GM23338 (cell line): Measurements from ENCODE around the gene PSMD8.
"Not testable (repeated sequence)": the region's sequence is repeated elsewhere in the genome, so short reads cannot be mapped to it uniquely, and the experiment has no call there.

Experiments
- CTCF ChIP-seq, 2 experiments: fragments of 200-600 bp in 1 of 2; sonication (generic) in 1 of 2; conservative IDR thresholded peaks; 2 replicates each; pipeline versions ENCODE4 v1.5.1 to v1.6.1; 2016 to 2017; ENCODE audit warnings: antibody characterized with exemption in 2 of 2, low read depth in 2 of 2, mild to moderate bottlenecking in 2 of 2, moderate library complexity in 1 of 2
- EZH2 ChIP-seq: fragments of 200-600 bp; sonication (generic); IDR thresholded peaks from one replicate; pipeline ENCODE4 v1.8.0; 2017; ENCODE audit warnings: antibody characterized with exemption, mild to moderate bottlenecking, low read depth; ENCODE audit not compliant: unreplicated experiment
- POLR2AphosphoS5 ChIP-seq: IDR thresholded peaks from 2 replicates; pipeline ENCODE4 v1.6.1; 2016; ENCODE audit warnings: antibody characterized with exemption, low read depth
- TF ChIP-seq, protein P1 (sequence below): fragments of 250-450 bp; sonication (Bioruptor Pico); IDR thresholded peaks from 2 replicates; pipeline ENCODE4 v1.5.0; 2020; ENCODE audit warnings: mild to moderate bottlenecking, moderate library complexity

GRCh38 chr19:38427035-38427677 is 52.8 kb downstream of the PSMD8 start:
- not testable (repeated sequence) for TF ChIP-seq POLR2AphosphoS5; CTCF (conservative IDR thresholded peaks at IDR 0.05; ENCODE audit: low read depth in 2 of 2); EZH2
- TF ChIP-seq, protein P1, sequence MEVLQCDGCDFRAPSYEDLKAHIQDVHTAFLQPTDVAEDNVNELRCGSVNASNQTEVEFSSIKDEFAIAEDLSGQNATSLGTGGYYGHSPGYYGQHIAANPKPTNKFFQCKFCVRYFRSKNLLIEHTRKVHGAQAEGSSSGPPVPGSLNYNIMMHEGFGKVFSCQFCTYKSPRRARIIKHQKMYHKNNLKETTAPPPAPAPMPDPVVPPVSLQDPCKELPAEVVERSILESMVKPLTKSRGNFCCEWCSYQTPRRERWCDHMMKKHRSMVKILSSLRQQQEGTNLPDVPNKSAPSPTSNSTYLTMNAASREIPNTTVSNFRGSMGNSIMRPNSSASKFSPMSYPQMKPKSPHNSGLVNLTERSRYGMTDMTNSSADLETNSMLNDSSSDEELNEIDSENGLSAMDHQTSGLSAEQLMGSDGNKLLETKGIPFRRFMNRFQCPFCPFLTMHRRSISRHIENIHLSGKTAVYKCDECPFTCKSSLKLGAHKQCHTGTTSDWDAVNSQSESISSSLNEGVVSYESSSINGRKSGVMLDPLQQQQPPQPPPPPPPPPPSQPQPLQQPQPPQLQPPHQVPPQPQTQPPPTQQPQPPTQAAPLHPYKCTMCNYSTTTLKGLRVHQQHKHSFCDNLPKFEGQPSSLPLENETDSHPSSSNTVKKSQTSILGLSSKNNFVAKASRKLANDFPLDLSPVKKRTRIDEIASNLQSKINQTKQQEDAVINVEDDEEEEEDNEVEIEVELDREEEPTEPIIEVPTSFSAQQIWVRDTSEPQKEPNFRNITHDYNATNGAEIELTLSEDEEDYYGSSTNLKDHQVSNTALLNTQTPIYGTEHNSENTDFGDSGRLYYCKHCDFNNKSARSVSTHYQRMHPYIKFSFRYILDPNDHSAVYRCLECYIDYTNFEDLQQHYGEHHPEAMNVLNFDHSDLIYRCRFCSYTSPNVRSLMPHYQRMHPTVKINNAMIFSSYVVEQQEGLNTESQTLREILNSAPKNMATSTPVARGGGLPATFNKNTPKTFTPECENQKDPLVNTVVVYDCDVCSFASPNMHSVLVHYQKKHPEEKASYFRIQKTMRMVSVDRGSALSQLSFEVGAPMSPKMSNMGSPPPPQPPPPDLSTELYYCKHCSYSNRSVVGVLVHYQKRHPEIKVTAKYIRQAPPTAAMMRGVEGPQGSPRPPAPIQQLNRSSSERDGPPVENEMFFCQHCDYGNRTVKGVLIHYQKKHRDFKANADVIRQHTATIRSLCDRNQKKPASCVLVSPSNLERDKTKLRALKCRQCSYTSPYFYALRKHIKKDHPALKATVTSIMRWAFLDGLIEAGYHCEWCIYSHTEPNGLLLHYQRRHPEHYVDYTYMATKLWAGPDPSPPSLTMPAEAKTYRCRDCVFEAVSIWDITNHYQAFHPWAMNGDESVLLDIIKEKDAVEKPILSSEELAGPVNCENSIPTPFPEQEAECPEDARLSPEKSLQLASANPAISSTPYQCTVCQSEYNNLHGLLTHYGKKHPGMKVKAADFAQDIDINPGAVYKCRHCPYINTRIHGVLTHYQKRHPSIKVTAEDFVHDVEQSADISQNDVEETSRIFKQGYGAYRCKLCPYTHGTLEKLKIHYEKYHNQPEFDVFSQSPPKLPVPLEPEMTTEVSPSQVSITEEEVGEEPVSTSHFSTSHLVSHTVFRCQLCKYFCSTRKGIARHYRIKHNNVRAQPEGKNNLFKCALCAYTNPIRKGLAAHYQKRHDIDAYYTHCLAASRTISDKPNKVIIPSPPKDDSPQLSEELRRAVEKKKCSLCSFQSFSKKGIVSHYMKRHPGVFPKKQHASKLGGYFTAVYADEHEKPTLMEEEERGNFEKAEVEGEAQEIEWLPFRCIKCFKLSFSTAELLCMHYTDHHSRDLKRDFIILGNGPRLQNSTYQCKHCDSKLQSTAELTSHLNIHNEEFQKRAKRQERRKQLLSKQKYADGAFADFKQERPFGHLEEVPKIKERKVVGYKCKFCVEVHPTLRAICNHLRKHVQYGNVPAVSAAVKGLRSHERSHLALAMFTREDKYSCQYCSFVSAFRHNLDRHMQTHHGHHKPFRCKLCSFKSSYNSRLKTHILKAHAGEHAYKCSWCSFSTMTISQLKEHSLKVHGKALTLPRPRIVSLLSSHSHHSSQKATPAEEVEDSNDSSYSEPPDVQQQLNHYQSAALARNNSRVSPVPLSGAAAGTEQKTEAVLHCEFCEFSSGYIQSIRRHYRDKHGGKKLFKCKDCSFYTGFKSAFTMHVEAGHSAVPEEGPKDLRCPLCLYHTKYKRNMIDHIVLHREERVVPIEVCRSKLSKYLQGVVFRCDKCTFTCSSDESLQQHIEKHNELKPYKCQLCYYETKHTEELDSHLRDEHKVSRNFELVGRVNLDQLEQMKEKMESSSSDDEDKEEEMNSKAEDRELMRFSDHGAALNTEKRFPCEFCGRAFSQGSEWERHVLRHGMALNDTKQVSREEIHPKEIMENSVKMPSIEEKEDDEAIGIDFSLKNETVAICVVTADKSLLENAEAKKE (CRISPR knock-in tag) = not testable (repeated sequence)
